Body of pancreas (tissue), 4 donors: ENCODE results near the gene ADGRD1.

ENCODE experiments used
- CTCF ChIP-seq, 7 experiments: fragments of 450-650 bp in 4 of 7; fragments of 200-600 bp in 3 of 7; sonication (generic) in 3 of 7; IDR thresholded peaks; one replicate each; pipeline ENCODE4 v1.5.1; 2016 to 2019; ENCODE audit warnings: antibody characterized with exemption in 7 of 7
- POLR2A ChIP-seq, 3 donors: fragments of 450-650 bp; IDR thresholded peaks; one replicate each; pipeline ENCODE4 v1.6.1; 2016; ENCODE audit warnings: antibody characterized with exemption in 3 of 3, mild to moderate bottlenecking in 2 of 3

- TF ChIP-seq CTCF (IDR thresholded peaks at IDR 0.05) (no peak), POLR2A (IDR thresholded peaks at IDR 0.05) (no peak)
These were observed 36.1 kb upstream of the ADGRD1 start for GRCh38 chr12:130917607-130918006.
